ENCODE measurements around the gene TRPM4. TPM values are rescaled to one million over a fixed set of nuclear protein-coding genes. Genes with fewer than 3 reads are reported as not detected.

Gene TRPM4
- total and polyA plus RNA-seq, 10 of the 15 experiments (the other 5 are each of a cell fraction or from before 2014, with no cell fraction given) = 0.10 to 0.64 (median 0.15) TPM; not detected in 7

GRCh38 chr19:49127674-49128544 is 29.7 kb upstream of the TRPM4 start (continued):
- TF ChIP-seq ZBTB33 (IDR thresholded peaks at IDR 0.05) = no peak
- no peak for TF ChIP-seq SRF (IDR thresholded peaks at IDR 0.05; ENCODE audit: low read depth in 2 of 2, low read length in 2 of 2)
- TF ChIP-seq BRCA1 (IDR thresholded peaks at IDR 0.05; ENCODE audit: low read depth, low read length) = no peak
- TF ChIP-seq POLR2AphosphoS2 (IDR thresholded peaks at IDR 0.05; ENCODE audit: low read depth, low read length) = no peak
- peak; percentile 90 for TF ChIP-seq SIN3A (IDR thresholded peaks at IDR 0.05; ENCODE audit: low read depth, low read length)
- no peak for TF ChIP-seq CEBPB (IDR thresholded peaks at IDR 0.05; ENCODE audit: borderline replicate concordance in 1 of 2, low read depth in 2 of 2, low read length in 2 of 2)
- no peak for TF ChIP-seq MTA2 (IDR thresholded peaks at IDR 0.05; ENCODE audit: low read depth)
- no peak for TF ChIP-seq BMI1 (IDR thresholded peaks at IDR 0.05; ENCODE audit: borderline replicate concordance)
- TF ChIP-seq MEF2A (IDR thresholded peaks at IDR 0.05; ENCODE audit: insufficient read depth, low read depth, low read length) = no peak
- peak; percentile 69; the same call in 1 of the 2 replicates for TF ChIP-seq ZNF207 (IDR thresholded peaks at IDR 0.05; ENCODE audit: borderline replicate concordance)
- TF ChIP-seq NBN (IDR thresholded peaks at IDR 0.05) = no peak
- peak; percentile 63 for TF ChIP-seq KLF5 (IDR thresholded peaks at IDR 0.05; ENCODE audit: partially characterized antibody)
- peak; percentile 54 for TF ChIP-seq IKZF1 (conservative IDR thresholded peaks at IDR 0.05)
- TF ChIP-seq ZBTB4 (CRISPR knock-in tag; IDR thresholded peaks at IDR 0.05) = no peak
- no peak for TF ChIP-seq SPI1 (IDR thresholded peaks at IDR 0.05; ENCODE audit: borderline replicate concordance, insufficient read depth, low read depth, low read length)
- 0 out of 3 replicates have a peak, but pooled peaks of 1 of the 2 experiments have one; percentile 24 for TF ChIP-seq EGR1 (IDR thresholded peaks at IDR 0.05; ENCODE audit: borderline replicate concordance in 1 of 2, low read depth in 2 of 2, low read length in 2 of 2)
- no peak for TF ChIP-seq WRNIP1 (IDR thresholded peaks at IDR 0.05; ENCODE audit: borderline replicate concordance, low read depth, low read length)
- TF ChIP-seq SREBF2 (IDR thresholded peaks at IDR 0.05; ENCODE audit: low read length) = no peak
- TF ChIP-seq SMAD5 (IDR thresholded peaks at IDR 0.05; ENCODE audit: low read depth) = no peak
- TF ChIP-seq ZNF24 (IDR thresholded peaks at IDR 0.05) = no peak
- no peak for TF ChIP-seq NFYA (IDR thresholded peaks at IDR 0.05; ENCODE audit: borderline replicate concordance, low read depth, low read length)
- no peak for TF ChIP-seq HCFC1 (IDR thresholded peaks at IDR 0.05; ENCODE audit: low read length)
- TF ChIP-seq NR2F1 (conservative IDR thresholded peaks at IDR 0.05) = no peak
- no peak for TF ChIP-seq RCOR1 (conservative IDR thresholded peaks at IDR 0.05; ENCODE audit: low read depth, low read length)
- TF ChIP-seq CREB1 (IDR thresholded peaks at IDR 0.05; ENCODE audit: low read depth) = no peak
- no peak for TF ChIP-seq DPF2 (IDR thresholded peaks at IDR 0.05)
- no peak for TF ChIP-seq HDAC2 (IDR thresholded peaks at IDR 0.05)
- no peak for TF ChIP-seq MEF2B (IDR thresholded peaks at IDR 0.05; ENCODE audit: partially characterized antibody, poor library complexity, severe bottlenecking)
